HepG2 (cell line): Measurements from ENCODE around the gene S100Z. TPM values are rescaled to one million over a fixed set of nuclear protein-coding genes. Genes with fewer than 3 reads are reported as not detected.

Experiments
- ATAC-seq: fragments of 200-7000 bp; cut with Tn5 transposase; 3 replicates; pipeline ENCODE4 v1.9.1; 2020; ENCODE audit warnings: mild to moderate bottlenecking, moderate library complexity
- BruUV-seq: library from RNA; stranded (reverse); fragments of 400-500 nt; replicated peaks from 2 replicates; lab custom pipeline; 2021; lab: Mats Ljungman, UMichigan
- CTCF ChIA-PET: fragments of 300-600 bp; formaldehyde crosslinking; extraction: SDS; loops from one replicate; lab custom pipeline; 2021; ENCODE audit warnings: low total read pairs, inconsistent platforms, low intra/inter-chr PET ratio; lab: Yijun Ruan, JAX
- POLR2A ChIA-PET: fragments of 350-600 bp; sonication (Branson Sonifier 250); formaldehyde crosslinking; loops from one replicate; lab custom pipeline; 2020; ENCODE audit warnings: antibody characterized with exemption, inconsistent platforms; lab: Yijun Ruan, JAX
- DNase-seq: peaks from one replicate; pipeline ENCODE4 v3.0.0-alpha.2; 2015; ENCODE audit warnings: low spot score
- FAIRE-seq: peaks from 3 replicates; lab custom pipeline; 2011; peaks lifted over from hg19 to GRCh38; lab: Jason Lieb, UNC
- H2AFZ ChIP-seq: one replicate; pipeline ENCODE4 v1.6.1; 2011; ENCODE audit warnings: low read length, inconsistent platforms
- H3K27ac ChIP-seq: fragments of 300-600 bp; 3 replicates; pipeline ENCODE4 v1.8.0; 2011; ENCODE audit warnings: mixed run types, mild to moderate bottlenecking, mixed read lengths, low read length, inconsistent platforms; ENCODE audit not compliant: insufficient read depth; ENCODE audit errors: extremely low read length
- H3K27me3 ChIP-seq, 2 experiments: fragments of 200-600 bp in 1 of 2; 2 replicates in 1 of 2; 3 replicates in 1 of 2; pipeline versions ENCODE4 v1.6.0 to v1.8.0; 2011; ENCODE audit warnings: low read length in 2 of 2, mild to moderate bottlenecking in 2 of 2, moderate library complexity in 2 of 2, inconsistent platforms in 1 of 2; ENCODE audit not compliant: insufficient read depth in 2 of 2, control insufficient read depth in 1 of 2
- H3K36me3 ChIP-seq, 2 experiments: fragments of 200-600 bp in 1 of 2; replicated peaks in 1 of 2; 2 replicates in 1 of 2; 3 replicates in 1 of 2; pipeline versions ENCODE4 v1.5.1 to v1.8.0; 2011; ENCODE audit warnings: low read length in 2 of 2, inconsistent platforms in 1 of 2; ENCODE audit not compliant: insufficient read depth in 2 of 2, control insufficient read depth in 1 of 2
- H3K4me1 ChIP-seq: 2 replicates; pipeline ENCODE4 v1.5.1; 2012; ENCODE audit warnings: low read length, inconsistent platforms; ENCODE audit not compliant: insufficient read depth
- H3K4me2 ChIP-seq: 2 replicates; pipeline ENCODE4 v1.6.0; 2011; ENCODE audit warnings: low read depth, low read length, inconsistent platforms
- H3K4me3 ChIP-seq, 3 experiments: fragments of 200-600 bp in 1 of 3; sonication (generic), shearing (Covaris generic) in 1 of 3; replicated peaks in 1 of 3; 2 replicates each; pipeline ENCODE4 v1.5.1; 2011 to 2016; ENCODE audit warnings: low read length in 3 of 3, inconsistent platforms in 2 of 3, low read depth in 2 of 3, mild to moderate bottlenecking in 2 of 3, control low read depth in 1 of 3, mixed read lengths in 1 of 3; ENCODE audit not compliant: insufficient read depth in 1 of 3
- H3K79me2 ChIP-seq: one replicate; pipeline ENCODE4 v1.6.1; 2011; ENCODE audit warnings: low read length, inconsistent platforms; ENCODE audit not compliant: insufficient read depth
- H3K9ac ChIP-seq: 2 replicates; pipeline ENCODE4 v1.6.0; 2011; ENCODE audit warnings: mild to moderate bottlenecking, low read depth, low read length, inconsistent platforms; ENCODE audit not compliant: insufficient read depth
- H3K9me3 ChIP-seq: 2 replicates; pipeline ENCODE4 v1.5.1; 2012; ENCODE audit warnings: mild to moderate bottlenecking, low read length
- H4K20me1 ChIP-seq: 2 replicates; pipeline ENCODE4 v1.6.0; 2011; ENCODE audit warnings: inconsistent platforms, mild to moderate bottlenecking, low read length, moderate library complexity; ENCODE audit not compliant: insufficient read depth
- FOXP1 ChIP-seq, 2 experiments: fragments of 450-650 bp in 1 of 2; IDR thresholded peaks; 2 replicates each; pipeline ENCODE4 v1.6.1; 2017 to 2018; ENCODE audit warnings: antibody characterized with exemption in 1 of 2
- HNRNPUL1 ChIP-seq: fragments of 200-400 bp; formaldehyde crosslinking; IDR thresholded peaks from 2 replicates; pipeline ENCODE4 v1.6.1; 2017; ENCODE audit warnings: low read depth, mild to moderate bottlenecking, low read length, moderate library complexity
- MAZ ChIP-seq, 2 experiments: sonication (generic) in 1 of 2; formaldehyde crosslinking in 1 of 2; IDR thresholded peaks; 2 replicates each; pipeline versions ENCODE4 v1.5.0 to v1.6.1; 2012 to 2020; ENCODE audit warnings: low read depth in 2 of 2, mild to moderate bottlenecking in 2 of 2, borderline replicate concordance in 1 of 2, improper control_type of control experiment in 1 of 2, low read length in 1 of 2, missing genetic modification reagents in 1 of 2, moderate library complexity in 1 of 2
- MYC ChIP-seq: sonication (generic); formaldehyde crosslinking; IDR thresholded peaks from 2 replicates; pipeline ENCODE4 v1.9.0; 2021; ENCODE audit warnings: missing genetic modification reagents, borderline replicate concordance
- NKX3-1 ChIP-seq: sonication (generic); formaldehyde crosslinking; IDR thresholded peaks from 2 replicates; pipeline ENCODE4 v1.5.0; 2020; ENCODE audit warnings: missing genetic modification reagents
- RXRA ChIP-seq: sonication (generic); formaldehyde crosslinking; IDR thresholded peaks from 2 replicates; pipeline ENCODE4 v1.5.1; 2020; ENCODE audit warnings: missing genetic modification reagents
- SALL2 ChIP-seq: sonication (generic); formaldehyde crosslinking; IDR thresholded peaks from 2 replicates; pipeline ENCODE4 v1.8.1; 2023; ENCODE audit warnings: mild to moderate bottlenecking, missing genetic modification reagents, inconsistent platforms
- SP2 ChIP-seq: sonication (generic); formaldehyde crosslinking; IDR thresholded peaks from 2 replicates; pipeline ENCODE4 v1.5.1; 2020; ENCODE audit warnings: mild to moderate bottlenecking, missing genetic modification reagents
- ZNF263 ChIP-seq: sonication (generic); formaldehyde crosslinking; IDR thresholded peaks from 2 replicates; pipeline ENCODE4 v1.4.0; 2020; ENCODE audit warnings: missing genetic modification reagents
- ZNF558 ChIP-seq: sonication (generic); formaldehyde crosslinking; IDR thresholded peaks from 2 replicates; pipeline ENCODE4 v1.9.0; 2022; ENCODE audit warnings: mild to moderate bottlenecking, missing genetic modification reagents, borderline replicate concordance
- ZSCAN31 ChIP-seq: sonication (generic); formaldehyde crosslinking; IDR thresholded peaks from 2 replicates; pipeline ENCODE4 v1.5.0; 2020; ENCODE audit warnings: low read depth, mild to moderate bottlenecking, missing genetic modification reagents
- WGBS: methylation state at CpG from one replicate; pipeline ENCODE4 v1.1.6; 2017; ENCODE audit warnings: low lambda C conversion rate; 5-methylcytosine and 5-hydroxymethylcytosine counted together
- in situ Hi-C: cut with HindIII; loops from 2 replicates; pipeline ENCODE4 v1.10.0; 2017; ENCODE audit warnings: low pct_unique_long_range_greater_than_20kb; ENCODE audit not compliant: extremely low pct_ligation_motif_present
- intact Hi-C: fragments of 100-400 bp; cut with micrococcal nuclease; formaldehyde crosslinking; loops from one replicate; pipeline ENCODE4 v1.10.0; 2022; ENCODE audit not compliant: unreplicated experiment
- polyA plus RNA-seq, 8 experiments: library from polyadenylated mRNA; depleted of rRNA in 3 of 8; stranded (reverse) in 7 of 8; unstranded in 1 of 8; fragments of >200 nt; fragmentation: Illumina TruSeq in 4 of 8; extraction: Trizol in 4 of 8; gene quantifications; 2 replicates each; pipeline versions ENCODE4 v1.2.1 to v1.2.3, GENCODE V29; 2011 to 2016; ENCODE audit warnings: low read depth in 4 of 8, missing spikeins in 1 of 8, mixed read lengths in 1 of 8; ENCODE audit not compliant: insufficient read depth in 1 of 8
- total RNA-seq, 5 experiments: library from RNA; depleted of rRNA; stranded (reverse); fragments of >200 nt; fragmentation: Illumina TruSeq; extraction: Trizol; gene quantifications; 2 replicates each; pipeline ENCODE4 v1.2.3, GENCODE V29; 2016; ENCODE audit warnings: low read depth in 1 of 5
- TF ChIP-seq, protein P1 (sequence below): sonication (generic); formaldehyde crosslinking; IDR thresholded peaks from 2 replicates; pipeline ENCODE4 v1.8.0; 2022; ENCODE audit warnings: mild to moderate bottlenecking, missing genetic modification reagents, moderate library complexity
- TF ChIP-seq, protein P2 (sequence below): sonication (generic); formaldehyde crosslinking; IDR thresholded peaks from 2 replicates; pipeline ENCODE4 v1.8.0; 2022; ENCODE audit warnings: mild to moderate bottlenecking, missing genetic modification reagents, borderline replicate concordance
- TF ChIP-seq, protein P3 (sequence below): sonication (generic); formaldehyde crosslinking; IDR thresholded peaks from 2 replicates; pipeline ENCODE4 v1.4.0; 2020; ENCODE audit warnings: missing genetic modification reagents, borderline replicate concordance
- TF ChIP-seq, protein P4 (sequence below): sonication (generic); formaldehyde crosslinking; IDR thresholded peaks from 2 replicates; pipeline ENCODE4 v1.8.0; 2022; ENCODE audit warnings: missing genetic modification reagents, mild to moderate bottlenecking, moderate library complexity, borderline replicate concordance

Gene S100Z
- total and polyA plus RNA-seq, 2 of the 13 experiments (the other 11 are each of a cell fraction or from before 2014, with no cell fraction given): 0.22 TPM; not detected in 1

DNA sequence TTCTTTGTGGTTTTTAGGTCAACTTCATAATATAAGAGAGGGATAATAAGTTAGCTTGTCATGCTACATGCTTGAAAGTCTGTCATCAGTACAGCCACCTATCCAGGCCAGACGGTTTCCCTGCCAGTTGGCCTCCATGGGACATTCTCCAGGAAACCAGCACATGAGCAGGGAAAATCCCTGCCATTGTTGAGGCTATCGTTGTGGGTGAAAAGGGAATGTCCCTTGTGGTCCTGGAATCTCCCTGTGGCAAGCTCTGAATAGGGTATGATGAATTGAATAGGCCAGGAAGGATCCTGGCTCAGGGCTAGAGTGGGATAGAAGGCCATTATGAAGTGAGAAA is 18.7 kb upstream of the S100Z start:
- Histone ChIP-seq H3K27ac (no peak overlapping the region), H3K9ac (no peak overlapping the region), H3K4me2 (no peak overlapping the region), H3K79me2 (no peaks in the 10 kb centered on the region), H2AFZ (no peak overlapping the region), H4K20me1 (no peaks in the 10 kb centered on the region), H3K4me3 (no peak overlapping the region), H3K9me3 (no peaks in the 10 kb centered on the region), H3K27me3 (no peaks in the 10 kb centered on the region), H3K4me1 (no peaks in the 10 kb centered on the region), H3K36me3 (0 out of 5 replicates have a peak, but pooled peaks cover 1 to 6% of the 10 kb centered on the region in 2 experiments)
- intact Hi-C loops: no loop called here
- DNase-seq (no peak), FAIRE-seq (no peak), ATAC-seq (no peak)
- BruUV-seq: no TSS peak
- in situ Hi-C loops: no loop called here
- 80% methylated on average over 2 of the region's 2 CpGs for WGBS
- POLR2A ChIA-PET: no interaction called here
- CTCF ChIA-PET: no interaction called here
- TF ChIP-seq SP2 (no peak), ZNF558 (CRISPR knock-in tag) (no peak), HNRNPUL1 (no peak), RXRA (no peak), ZSCAN31 (CRISPR knock-in tag) (no peak), MYC (CRISPR knock-in tag) (no peak), MAZ (IDR thresholded peaks at IDR 0.05; ENCODE audit: borderline replicate concordance, low read depth, low read length) (no peak), MAZ (CRISPR knock-in tag; IDR thresholded peaks at IDR 0.05; ENCODE audit: low read depth) (no peak), SALL2 (no peak), ZNF263 (CRISPR knock-in tag) (no peak), FOXP1 (IDR thresholded peaks at IDR 0.05) (no peak), FOXP1 (CRISPR knock-in tag; IDR thresholded peaks at IDR 0.05) (no peak), NKX3-1 (CRISPR knock-in tag) (no peak)
- TF ChIP-seq, protein P1, sequence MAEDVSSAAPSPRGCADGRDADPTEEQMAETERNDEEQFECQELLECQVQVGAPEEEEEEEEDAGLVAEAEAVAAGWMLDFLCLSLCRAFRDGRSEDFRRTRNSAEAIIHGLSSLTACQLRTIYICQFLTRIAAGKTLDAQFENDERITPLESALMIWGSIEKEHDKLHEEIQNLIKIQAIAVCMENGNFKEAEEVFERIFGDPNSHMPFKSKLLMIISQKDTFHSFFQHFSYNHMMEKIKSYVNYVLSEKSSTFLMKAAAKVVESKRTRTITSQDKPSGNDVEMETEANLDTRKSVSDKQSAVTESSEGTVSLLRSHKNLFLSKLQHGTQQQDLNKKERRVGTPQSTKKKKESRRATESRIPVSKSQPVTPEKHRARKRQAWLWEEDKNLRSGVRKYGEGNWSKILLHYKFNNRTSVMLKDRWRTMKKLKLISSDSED (CRISPR knock-in tag): no peak
- TF ChIP-seq, protein P2, sequence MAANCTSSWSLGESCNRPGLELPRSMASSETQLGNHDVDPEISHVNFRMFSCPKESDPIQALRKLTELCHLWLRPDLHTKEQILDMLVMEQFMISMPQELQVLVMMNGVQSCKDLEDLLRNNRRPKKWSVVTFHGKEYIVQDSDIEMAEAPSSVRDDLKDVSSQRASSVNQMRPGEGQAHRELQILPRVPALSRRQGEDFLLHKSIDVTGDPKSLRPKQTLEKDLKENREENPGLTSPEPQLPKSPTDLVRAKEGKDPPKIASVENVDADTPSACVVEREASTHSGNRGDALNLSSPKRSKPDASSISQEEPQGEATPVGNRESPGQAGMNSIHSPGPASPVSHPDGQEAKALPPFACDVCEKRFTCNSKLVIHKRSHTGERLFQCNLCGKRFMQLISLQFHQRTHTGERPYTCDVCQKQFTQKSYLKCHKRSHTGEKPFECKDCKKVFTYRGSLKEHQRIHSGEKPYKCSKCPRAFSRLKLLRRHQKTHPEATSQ (CRISPR knock-in tag): no peak
- TF ChIP-seq, protein P3, sequence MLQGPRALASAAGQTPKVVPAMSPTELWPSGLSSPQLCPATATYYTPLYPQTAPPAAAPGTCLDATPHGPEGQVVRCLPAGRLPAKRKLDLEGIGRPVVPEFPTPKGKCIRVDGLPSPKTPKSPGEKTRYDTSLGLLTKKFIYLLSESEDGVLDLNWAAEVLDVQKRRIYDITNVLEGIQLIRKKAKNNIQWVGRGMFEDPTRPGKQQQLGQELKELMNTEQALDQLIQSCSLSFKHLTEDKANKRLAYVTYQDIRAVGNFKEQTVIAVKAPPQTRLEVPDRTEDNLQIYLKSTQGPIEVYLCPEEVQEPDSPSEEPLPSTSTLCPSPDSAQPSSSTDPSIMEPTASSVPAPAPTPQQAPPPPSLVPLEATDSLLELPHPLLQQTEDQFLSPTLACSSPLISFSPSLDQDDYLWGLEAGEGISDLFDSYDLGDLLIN (CRISPR knock-in tag): no peak
- TF ChIP-seq, protein P4, sequence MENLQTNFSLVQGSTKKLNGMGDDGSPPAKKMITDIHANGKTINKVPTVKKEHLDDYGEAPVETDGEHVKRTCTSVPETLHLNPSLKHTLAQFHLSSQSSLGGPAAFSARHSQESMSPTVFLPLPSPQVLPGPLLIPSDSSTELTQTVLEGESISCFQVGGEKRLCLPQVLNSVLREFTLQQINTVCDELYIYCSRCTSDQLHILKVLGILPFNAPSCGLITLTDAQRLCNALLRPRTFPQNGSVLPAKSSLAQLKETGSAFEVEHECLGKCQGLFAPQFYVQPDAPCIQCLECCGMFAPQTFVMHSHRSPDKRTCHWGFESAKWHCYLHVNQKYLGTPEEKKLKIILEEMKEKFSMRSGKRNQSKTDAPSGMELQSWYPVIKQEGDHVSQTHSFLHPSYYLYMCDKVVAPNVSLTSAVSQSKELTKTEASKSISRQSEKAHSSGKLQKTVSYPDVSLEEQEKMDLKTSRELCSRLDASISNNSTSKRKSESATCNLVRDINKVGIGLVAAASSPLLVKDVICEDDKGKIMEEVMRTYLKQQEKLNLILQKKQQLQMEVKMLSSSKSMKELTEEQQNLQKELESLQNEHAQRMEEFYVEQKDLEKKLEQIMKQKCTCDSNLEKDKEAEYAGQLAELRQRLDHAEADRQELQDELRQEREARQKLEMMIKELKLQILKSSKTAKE: no peak
